A549 (cell line): ENCODE results near the gene EFCAB8. TPM values are rescaled to one million over a fixed set of nuclear protein-coding genes. Genes with fewer than 3 reads are reported as not detected.

Experiments
- ATAC-seq, 2 experiments: fragments of 200-7000 bp in 1 of 2; fragments of >200 bp in 1 of 2; cut with Nextera tagmentation in 1 of 2; cut with Tn5 transposase in 1 of 2; 3 replicates each; pipeline versions ENCODE4 v1.8.0 to v1.9.1; 2018 to 2020; ENCODE audit warnings: mild to moderate bottlenecking in 1 of 2, moderate library complexity in 1 of 2
- CTCF ChIA-PET: fragments of 300-600 bp; sonication (Branson Sonifier 250); formaldehyde crosslinking; extraction: SDS; loops from one replicate; lab custom pipeline; 2021; ENCODE audit warnings: antibody characterized with exemption, inconsistent platforms; lab: Yijun Ruan, JAX
- POLR2A ChIA-PET: fragments of 350-600 bp; formaldehyde crosslinking; extraction: SDS; loops from one replicate; lab custom pipeline; 2021; ENCODE audit warnings: antibody characterized with exemption, inconsistent platforms; lab: Yijun Ruan, JAX
- DNase-seq, 2 experiments: peaks; one replicate each; pipeline versions ENCODE4 v3.0.0 to v3.0.0-alpha.2; 2011 to 2016; ENCODE audit warnings: low read depth in 1 of 2, low spot score in 1 of 2
- FAIRE-seq: peaks from 2 replicates; lab custom pipeline; 2011; peaks lifted over from hg19 to GRCh38; lab: Jason Lieb, UNC
- H3K27ac ChIP-seq, 2 experiments: fragments of >200 bp; sonication (Bioruptor Twin); formaldehyde crosslinking; 3 replicates each; pipeline ENCODE4 v1.5.1; 2016 to 2017
- H3K4me1 ChIP-seq: fragments of >200 bp; sonication (Bioruptor Twin); formaldehyde crosslinking; 3 replicates; pipeline ENCODE4 v1.6.1; 2016
- H3K4me2 ChIP-seq: fragments of >200 bp; sonication (Bioruptor Twin); formaldehyde crosslinking; 3 replicates; pipeline ENCODE4 v1.6.1; 2016
- H3K4me3 ChIP-seq: fragments of >200 bp; sonication (Bioruptor Twin); formaldehyde crosslinking; 3 replicates; pipeline ENCODE4 v1.5.1; 2016
- H3K9me3 ChIP-seq: fragments of >200 bp; sonication (Bioruptor Twin); formaldehyde crosslinking; 3 replicates; pipeline ENCODE4 v1.6.1; 2016
- CHD2 ChIP-seq: fragments of 150-350 bp; IDR thresholded peaks from 2 replicates; pipeline ENCODE4 v1.6.1; 2014; ENCODE audit warnings: low read length; ENCODE audit not compliant: partially characterized antibody
- CHD4 ChIP-seq: fragments of 200-600 bp; sonication (generic); IDR thresholded peaks from 2 replicates; pipeline ENCODE4 v1.6.1; 2016; ENCODE audit warnings: antibody characterized with exemption, mild to moderate bottlenecking, borderline replicate concordance
- EHMT2 ChIP-seq: fragments of 200-600 bp; sonication (generic); IDR thresholded peaks from 2 replicates; pipeline ENCODE4 v1.6.1; 2016; ENCODE audit warnings: antibody characterized with exemption, low read depth, mild to moderate bottlenecking, moderate library complexity
- EP300 ChIP-seq, 2 experiments: fragments of >200 bp; sonication (Bioruptor Twin); formaldehyde crosslinking; IDR thresholded peaks; 2 replicates in 1 of 2; 3 replicates in 1 of 2; pipeline ENCODE4 v1.6.1; 2016 to 2017
- FOSB ChIP-seq: fragments of 250-450 bp; sonication (Bioruptor Pico); IDR thresholded peaks from 2 replicates; pipeline ENCODE4 v1.5.0; 2020; ENCODE audit warnings: mild to moderate bottlenecking, moderate library complexity
- HOXA7 ChIP-seq: fragments of 250-450 bp; sonication (Bioruptor Pico); IDR thresholded peaks from 2 replicates; pipeline ENCODE4 v1.5.0; 2020; ENCODE audit warnings: mild to moderate bottlenecking, moderate library complexity
- HOXB13 ChIP-seq: fragments of 250-450 bp; sonication (Bioruptor Pico); IDR thresholded peaks from 2 replicates; pipeline ENCODE4 v1.5.0; 2020; ENCODE audit warnings: low read depth, mild to moderate bottlenecking, moderate library complexity
- HOXB5 ChIP-seq: fragments of 250-450 bp; sonication (Bioruptor Pico); IDR thresholded peaks from 2 replicates; pipeline ENCODE4 v1.5.0; 2020; ENCODE audit warnings: mild to moderate bottlenecking, moderate library complexity
- MYC ChIP-seq: IDR thresholded peaks from 2 replicates; pipeline ENCODE4 v1.6.1; 2012; ENCODE audit warnings: mild to moderate bottlenecking, inconsistent platforms, low read length, improper control_type of control experiment, borderline replicate concordance
- NFE2L2 ChIP-seq: fragments of 150-350 bp; conservative IDR thresholded peaks from 2 replicates; pipeline ENCODE4 v1.6.1; 2014; ENCODE audit warnings: low read length
- POLR2A ChIP-seq: IDR thresholded peaks from 2 replicates; pipeline ENCODE4 v1.6.1; 2012; ENCODE audit warnings: mild to moderate bottlenecking, low read length
- RAD21 ChIP-seq, 2 experiments: fragments of >200 bp in 1 of 2; sonication (Bioruptor Twin) in 1 of 2; formaldehyde crosslinking in 1 of 2; IDR thresholded peaks in 1 of 2; conservative IDR thresholded peaks in 1 of 2; 2 replicates in 1 of 2; 3 replicates in 1 of 2; pipeline ENCODE4 v1.6.1; 2012 to 2018; ENCODE audit warnings: inconsistent platforms in 1 of 2
- RCOR1 ChIP-seq: fragments of 150-350 bp; IDR thresholded peaks from 2 replicates; pipeline ENCODE4 v1.6.1; 2014; ENCODE audit warnings: antibody characterized with exemption, low read length, low read depth
- RFX5 ChIP-seq: fragments of 450-650 bp; IDR thresholded peaks from 2 replicates; pipeline ENCODE4 v1.7.1; 2014; ENCODE audit warnings: antibody characterized with exemption, mild to moderate bottlenecking, moderate library complexity
- TFCP2L1 ChIP-seq: fragments of 250-450 bp; sonication (Bioruptor Pico); IDR thresholded peaks from 2 replicates; pipeline ENCODE4 v1.5.0; 2021; ENCODE audit warnings: mild to moderate bottlenecking
- ZFP36 ChIP-seq: fragments of 450-650 bp; IDR thresholded peaks from 2 replicates; pipeline ENCODE4 v1.6.1; 2014; ENCODE audit warnings: borderline replicate concordance; ENCODE audit not compliant: partially characterized antibody
- WGBS: methylation state at CpG from one replicate; pipeline ENCODE4 v1.1.6; 2017; ENCODE audit errors: missing lambda C conversion rate; 5-methylcytosine and 5-hydroxymethylcytosine counted together
- polyA plus RNA-seq, 4 experiments: library from polyadenylated mRNA; depleted of rRNA in 3 of 4; stranded (reverse); fragments of >200 nt; fragmentation: RNase III in 1 of 4; extraction: RNeasy Plus Mini Kit Qiagen cat#74134 plus additional on column Dnase treatment in 1 of 4; gene quantifications; 2 replicates in 3 of 4; 3 replicates in 1 of 4; pipeline ENCODE4 v1.2.3, GENCODE V29; 2011 to 2017
- TF ChIP-seq, protein P1 (sequence below): fragments of >200 bp; sonication (Bioruptor Twin); formaldehyde crosslinking; IDR thresholded peaks from 3 replicates; pipeline ENCODE4 v1.6.1; 2016
- TF ChIP-seq, protein P2 (sequence below): fragments of >200 bp; sonication (Bioruptor Twin); formaldehyde crosslinking; IDR thresholded peaks from 2 replicates; pipeline ENCODE4 v1.6.1; 2016
- TF ChIP-seq, protein P3 (sequence below): fragments of 200-600 bp; sonication (generic); IDR thresholded peaks from 2 replicates; pipeline ENCODE4 v1.6.1; 2016; ENCODE audit warnings: antibody characterized with exemption, mild to moderate bottlenecking, moderate library complexity

Gene EFCAB8
- polyA plus RNA-seq, 2 of the 4 experiments (the other 2 are of a cell fraction) = not detected

DNA sequence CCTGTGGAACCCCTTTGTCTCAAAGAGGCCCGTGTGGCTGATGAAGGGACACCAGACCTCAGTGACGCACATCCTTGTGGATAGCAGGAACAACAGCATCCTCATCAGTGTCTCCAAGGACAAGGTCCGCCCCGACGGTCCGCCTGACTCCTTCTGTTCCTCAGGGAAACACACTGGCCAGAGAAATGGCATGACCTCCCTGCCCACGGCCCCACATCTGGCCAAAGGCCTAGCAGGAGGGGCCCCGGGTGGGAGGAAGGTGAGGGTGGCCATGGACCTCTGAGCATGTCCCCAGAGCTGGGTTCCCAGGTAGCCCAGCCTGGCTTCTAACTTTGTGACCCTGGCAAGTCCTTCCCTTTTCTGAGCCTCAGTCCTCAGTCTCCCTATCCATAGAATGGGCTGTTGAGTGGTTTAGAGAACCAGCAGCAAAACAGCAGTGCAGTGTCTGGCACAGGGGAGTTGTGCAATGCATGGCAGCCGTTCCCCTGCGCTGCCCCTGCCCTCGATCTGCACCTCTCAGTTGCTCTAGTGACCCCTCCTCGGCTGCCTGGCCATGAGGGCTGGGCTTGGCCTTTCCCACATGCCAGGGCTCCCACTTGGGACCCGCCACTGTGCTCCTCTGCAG is 48.3 kb downstream of the EFCAB8 start:
- ChIA-PET CTCF (interaction anchor here (0.7 to 1.5 kb wide), 6 partner anchors 26 to 233 kb away, joined by 3 to 6 read pairs (median 3); partner anchors contain the start of gene C20orf203), POLR2A (no interaction called here)
- ATAC-seq (no peak), DNase-seq (no peak), FAIRE-seq (no peak)
- Histone ChIP-seq H3K4me3 (no peak overlapping the region), H3K4me1 (no peaks in the 10 kb centered on the region), H3K4me2 (no peak overlapping the region), H3K9me3 (no peaks in the 10 kb centered on the region), H3K27ac (no peak overlapping the region)
- TF ChIP-seq FOSB (CRISPR knock-in tag) = no peak
- TF ChIP-seq, protein P1, sequence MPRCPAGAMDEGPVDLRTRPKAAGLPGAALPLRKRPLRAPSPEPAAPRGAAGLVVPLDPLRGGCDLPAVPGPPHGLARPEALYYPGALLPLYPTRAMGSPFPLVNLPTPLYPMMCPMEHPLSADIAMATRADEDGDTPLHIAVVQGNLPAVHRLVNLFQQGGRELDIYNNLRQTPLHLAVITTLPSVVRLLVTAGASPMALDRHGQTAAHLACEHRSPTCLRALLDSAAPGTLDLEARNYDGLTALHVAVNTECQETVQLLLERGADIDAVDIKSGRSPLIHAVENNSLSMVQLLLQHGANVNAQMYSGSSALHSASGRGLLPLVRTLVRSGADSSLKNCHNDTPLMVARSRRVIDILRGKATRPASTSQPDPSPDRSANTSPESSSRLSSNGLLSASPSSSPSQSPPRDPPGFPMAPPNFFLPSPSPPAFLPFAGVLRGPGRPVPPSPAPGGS = no peak
- no peak for TF ChIP-seq TFCP2L1 (CRISPR knock-in tag)
- TF ChIP-seq HOXA7 (CRISPR knock-in tag) = no peak
- TF ChIP-seq EHMT2 = no peak
- no peak for TF ChIP-seq MYC
- TF ChIP-seq HOXB13 (CRISPR knock-in tag) = no peak
- TF ChIP-seq POLR2A = no peak
- no peak for TF ChIP-seq RFX5
- no peak for TF ChIP-seq ZFP36
- no peak for TF ChIP-seq EP300 (IDR thresholded peaks at IDR 0.05)
- no peak for TF ChIP-seq NFE2L2
- no peak for TF ChIP-seq CHD4
- TF ChIP-seq HOXB5 (CRISPR knock-in tag) = no peak
- WGBS = 55% methylated on average over 12 of the region's 13 CpGs

DNA sequence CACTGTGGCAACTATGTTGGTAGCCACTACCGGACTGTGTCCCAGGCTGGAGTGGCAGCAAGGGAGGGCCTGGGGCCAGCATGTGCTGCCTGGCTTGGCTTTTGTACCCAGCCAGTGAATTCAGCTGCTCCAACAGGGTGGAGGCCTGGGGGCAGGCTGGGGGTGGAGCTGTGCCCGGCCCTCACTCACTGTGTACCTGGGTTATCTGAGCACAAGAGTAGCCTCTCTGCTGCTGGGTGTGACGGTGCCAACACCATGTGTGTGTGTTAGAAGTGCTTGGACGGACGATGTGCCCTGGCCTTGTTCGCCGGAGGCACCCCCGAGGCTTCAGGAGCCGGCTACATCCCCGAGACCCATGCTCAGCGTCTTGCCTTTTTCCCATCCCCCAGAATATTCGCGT is 49.2 kb downstream of the EFCAB8 start:
- Histone ChIP-seq H3K4me3 (no peak overlapping the region), H3K4me1 (no peaks in the 10 kb centered on the region), H3K9me3 (no peaks in the 10 kb centered on the region), H3K27ac (no peak overlapping the region), H3K4me2 (no peak overlapping the region)
- FAIRE-seq (no peak), DNase-seq (no peak), ATAC-seq (no peak)
- WGBS = 66% methylated on average over 11 of the region's 13 CpGs
- ChIA-PET CTCF (interaction anchor here (0.7 to 0.9 kb wide), 2 partner anchors 188 to 234 kb away, joined by 3 read pairs; partner anchors contain the start of gene C20orf203), POLR2A (no interaction called here)
- TF ChIP-seq RAD21 (conservative IDR thresholded peaks at IDR 0.05 in 1 of 2, IDR thresholded peaks at IDR 0.05 in 1 of 2) (no peak), RCOR1 (no peak), CHD2 (no peak)
- TF ChIP-seq, protein P2, sequence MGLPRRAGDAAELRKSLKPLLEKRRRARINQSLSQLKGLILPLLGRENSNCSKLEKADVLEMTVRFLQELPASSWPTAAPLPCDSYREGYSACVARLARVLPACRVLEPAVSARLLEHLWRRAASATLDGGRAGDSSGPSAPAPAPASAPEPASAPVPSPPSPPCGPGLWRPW = no peak
- TF ChIP-seq, protein P3, sequence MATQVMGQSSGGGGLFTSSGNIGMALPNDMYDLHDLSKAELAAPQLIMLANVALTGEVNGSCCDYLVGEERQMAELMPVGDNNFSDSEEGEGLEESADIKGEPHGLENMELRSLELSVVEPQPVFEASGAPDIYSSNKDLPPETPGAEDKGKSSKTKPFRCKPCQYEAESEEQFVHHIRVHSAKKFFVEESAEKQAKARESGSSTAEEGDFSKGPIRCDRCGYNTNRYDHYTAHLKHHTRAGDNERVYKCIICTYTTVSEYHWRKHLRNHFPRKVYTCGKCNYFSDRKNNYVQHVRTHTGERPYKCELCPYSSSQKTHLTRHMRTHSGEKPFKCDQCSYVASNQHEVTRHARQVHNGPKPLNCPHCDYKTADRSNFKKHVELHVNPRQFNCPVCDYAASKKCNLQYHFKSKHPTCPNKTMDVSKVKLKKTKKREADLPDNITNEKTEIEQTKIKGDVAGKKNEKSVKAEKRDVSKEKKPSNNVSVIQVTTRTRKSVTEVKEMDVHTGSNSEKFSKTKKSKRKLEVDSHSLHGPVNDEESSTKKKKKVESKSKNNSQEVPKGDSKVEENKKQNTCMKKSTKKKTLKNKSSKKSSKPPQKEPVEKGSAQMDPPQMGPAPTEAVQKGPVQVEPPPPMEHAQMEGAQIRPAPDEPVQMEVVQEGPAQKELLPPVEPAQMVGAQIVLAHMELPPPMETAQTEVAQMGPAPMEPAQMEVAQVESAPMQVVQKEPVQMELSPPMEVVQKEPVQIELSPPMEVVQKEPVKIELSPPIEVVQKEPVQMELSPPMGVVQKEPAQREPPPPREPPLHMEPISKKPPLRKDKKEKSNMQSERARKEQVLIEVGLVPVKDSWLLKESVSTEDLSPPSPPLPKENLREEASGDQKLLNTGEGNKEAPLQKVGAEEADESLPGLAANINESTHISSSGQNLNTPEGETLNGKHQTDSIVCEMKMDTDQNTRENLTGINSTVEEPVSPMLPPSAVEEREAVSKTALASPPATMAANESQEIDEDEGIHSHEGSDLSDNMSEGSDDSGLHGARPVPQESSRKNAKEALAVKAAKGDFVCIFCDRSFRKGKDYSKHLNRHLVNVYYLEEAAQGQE = no peak
